C4-2B (cell line): Measurements from ENCODE around the gene SCN2B.

Source experiments
- H3K27ac ChIP-seq: fragments of 450-650 bp; 2 replicates; pipeline ENCODE4 v1.5.1; 2017
- ZFX ChIP-seq: fragments of 450-650 bp; IDR thresholded peaks from 2 replicates; pipeline ENCODE4 v1.6.1; 2017
- TF ChIP-seq, protein P1 (sequence below): fragments of 450-650 bp; conservative IDR thresholded peaks from 2 replicates; pipeline ENCODE4 v1.5.1; 2017; ENCODE audit warnings: mild to moderate bottlenecking

Gene SCN2B

DNA sequence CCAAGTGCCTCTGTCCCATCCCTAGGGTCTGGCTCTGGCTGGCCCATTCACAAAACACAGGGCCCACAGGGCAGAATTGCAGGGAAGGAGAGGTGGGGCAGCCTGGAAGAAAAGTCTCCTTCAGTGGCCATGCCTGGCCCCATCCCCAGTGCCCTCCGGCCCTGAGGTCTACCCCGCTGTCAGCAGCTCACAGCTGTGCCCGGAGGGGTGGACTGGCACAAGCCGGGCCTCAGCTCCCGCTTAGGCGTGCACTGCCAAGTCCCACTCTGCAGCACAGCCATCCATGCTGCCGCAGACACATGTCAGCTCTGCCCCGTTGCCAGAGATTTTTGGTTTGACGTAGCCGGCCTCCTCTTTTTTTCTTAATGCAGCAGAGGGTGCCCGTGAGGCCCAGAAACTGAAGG, 3.9 kb upstream of the SCN2B start:
- no peak overlapping the region for H3K27ac ChIP-seq
- no peak for TF ChIP-seq ZFX
- TF ChIP-seq, protein P1, sequence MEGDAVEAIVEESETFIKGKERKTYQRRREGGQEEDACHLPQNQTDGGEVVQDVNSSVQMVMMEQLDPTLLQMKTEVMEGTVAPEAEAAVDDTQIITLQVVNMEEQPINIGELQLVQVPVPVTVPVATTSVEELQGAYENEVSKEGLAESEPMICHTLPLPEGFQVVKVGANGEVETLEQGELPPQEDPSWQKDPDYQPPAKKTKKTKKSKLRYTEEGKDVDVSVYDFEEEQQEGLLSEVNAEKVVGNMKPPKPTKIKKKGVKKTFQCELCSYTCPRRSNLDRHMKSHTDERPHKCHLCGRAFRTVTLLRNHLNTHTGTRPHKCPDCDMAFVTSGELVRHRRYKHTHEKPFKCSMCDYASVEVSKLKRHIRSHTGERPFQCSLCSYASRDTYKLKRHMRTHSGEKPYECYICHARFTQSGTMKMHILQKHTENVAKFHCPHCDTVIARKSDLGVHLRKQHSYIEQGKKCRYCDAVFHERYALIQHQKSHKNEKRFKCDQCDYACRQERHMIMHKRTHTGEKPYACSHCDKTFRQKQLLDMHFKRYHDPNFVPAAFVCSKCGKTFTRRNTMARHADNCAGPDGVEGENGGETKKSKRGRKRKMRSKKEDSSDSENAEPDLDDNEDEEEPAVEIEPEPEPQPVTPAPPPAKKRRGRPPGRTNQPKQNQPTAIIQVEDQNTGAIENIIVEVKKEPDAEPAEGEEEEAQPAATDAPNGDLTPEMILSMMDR, result no peak

DNA sequence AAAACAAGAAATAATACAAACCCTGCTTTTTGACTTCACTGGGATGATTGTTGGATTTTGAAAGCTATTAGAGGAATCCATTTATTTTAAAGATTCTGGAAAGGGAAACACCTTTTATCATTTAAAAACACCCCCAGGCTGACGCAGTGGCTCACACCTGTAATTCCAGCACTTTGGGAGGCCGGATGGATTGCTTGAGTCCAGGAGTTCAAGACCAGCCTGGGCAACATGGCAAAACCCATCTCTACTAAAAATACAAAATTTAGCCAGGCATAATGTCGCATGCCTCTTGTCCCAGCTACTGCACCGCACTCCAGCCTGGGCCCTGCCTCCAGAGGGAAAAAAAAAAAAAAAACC, 317 bp upstream of the SCN2B start:
- no peak overlapping the region for H3K27ac ChIP-seq
- no peak for TF ChIP-seq ZFX
- TF ChIP-seq, protein P1, result no peak

DNA sequence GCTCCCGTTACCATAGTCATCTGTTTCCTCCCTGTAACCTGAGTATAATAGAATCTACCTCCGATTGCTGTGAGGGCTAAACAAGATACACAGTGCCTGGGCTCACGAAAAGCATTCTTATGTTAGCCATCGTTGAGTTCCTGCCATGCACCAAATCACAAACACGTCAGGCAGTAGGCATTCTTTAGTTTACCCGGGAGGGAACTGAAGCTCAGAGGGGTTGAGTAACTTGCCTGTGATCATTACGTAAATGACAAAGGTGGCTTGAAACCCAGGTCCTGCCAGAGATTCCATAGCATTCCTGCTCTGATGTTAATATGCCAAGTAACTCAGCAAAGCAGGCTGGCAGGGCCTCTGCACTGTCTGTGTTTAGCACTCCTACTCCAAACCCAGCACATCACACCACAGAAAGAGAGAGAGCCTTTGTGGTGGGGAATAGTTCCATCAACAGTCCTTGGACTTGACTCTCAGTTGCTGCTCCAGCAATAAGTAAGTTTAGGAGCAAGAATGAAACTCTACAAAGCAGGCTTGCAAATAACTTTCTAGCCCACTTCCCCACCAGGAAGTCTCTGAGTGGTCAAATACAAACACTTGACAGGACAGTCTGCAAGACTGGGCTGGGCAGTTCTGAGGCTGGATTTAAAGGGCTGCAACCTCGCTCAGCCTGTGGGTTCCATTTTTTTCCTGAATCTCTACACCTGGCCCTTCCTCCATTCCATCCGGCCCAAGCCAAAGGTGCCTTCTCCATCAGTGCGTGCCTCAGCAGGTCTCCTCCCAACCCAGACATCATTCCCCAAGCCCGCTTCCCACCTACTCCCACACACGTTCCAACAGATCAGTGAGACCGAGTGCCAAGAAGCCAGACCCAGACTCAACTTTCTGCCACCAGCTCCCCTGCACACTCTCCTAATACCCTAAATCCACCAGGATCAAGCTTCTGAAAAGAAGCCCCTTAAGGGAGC, 1.1 kb downstream of the SCN2B start:
- TF ChIP-seq ZFX, result no peak
- TF ChIP-seq, protein P1, result no peak
- H3K27ac ChIP-seq, result no peak overlapping the region

DNA sequence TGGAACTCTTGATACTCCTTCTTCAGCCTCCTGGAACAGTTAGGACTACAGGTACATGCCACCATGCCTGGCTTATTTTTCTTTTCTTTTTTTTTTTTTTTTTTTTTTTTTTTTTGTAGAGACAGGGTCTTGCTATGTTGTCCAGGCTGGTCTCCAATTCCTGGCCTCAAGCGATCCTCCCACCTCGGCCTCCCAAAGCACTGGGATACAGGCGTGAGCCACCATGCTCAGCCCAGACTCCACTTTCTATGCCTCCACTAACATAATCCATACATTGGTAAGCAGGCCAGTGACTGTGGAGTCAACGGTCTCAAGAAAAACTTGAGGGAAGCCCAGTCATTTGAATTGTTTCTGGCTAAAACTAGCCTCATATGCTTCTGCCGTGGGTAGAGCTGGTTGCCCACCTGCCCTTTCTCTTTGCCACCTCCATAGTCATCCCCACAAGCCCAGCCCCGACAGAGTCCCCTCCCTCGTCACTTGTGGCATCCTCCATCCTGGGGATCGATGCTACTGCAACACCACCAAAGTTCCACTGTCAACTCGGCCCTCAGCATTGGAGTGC, 2.4 kb downstream of the SCN2B start:
- H3K27ac ChIP-seq, result no peak overlapping the region
- no peak for TF ChIP-seq ZFX
- TF ChIP-seq, protein P1, result no peak

DNA sequence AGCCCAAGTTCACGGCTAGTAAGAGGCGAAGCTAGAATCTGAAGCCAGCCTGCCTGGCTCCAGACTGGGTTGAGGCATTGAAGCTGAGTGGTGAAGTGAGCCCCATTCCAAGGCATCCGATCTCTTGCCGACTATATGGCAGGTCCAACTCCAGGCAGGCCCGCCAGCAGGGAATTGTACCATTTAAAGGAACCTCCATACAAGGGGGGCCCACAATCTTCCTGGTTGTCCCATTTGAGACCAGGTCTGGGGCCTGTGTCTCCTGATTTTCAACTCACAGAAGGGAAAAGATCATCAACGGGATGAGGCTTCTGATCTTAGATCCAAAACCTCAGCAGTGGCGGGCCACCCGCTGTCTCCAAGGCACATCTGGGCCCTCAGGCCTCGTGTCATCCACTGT, 4.1 kb downstream of the SCN2B start:
- H3K27ac ChIP-seq, result no peak overlapping the region
- TF ChIP-seq, protein P1, result no peak
- TF ChIP-seq ZFX, result no peak

DNA sequence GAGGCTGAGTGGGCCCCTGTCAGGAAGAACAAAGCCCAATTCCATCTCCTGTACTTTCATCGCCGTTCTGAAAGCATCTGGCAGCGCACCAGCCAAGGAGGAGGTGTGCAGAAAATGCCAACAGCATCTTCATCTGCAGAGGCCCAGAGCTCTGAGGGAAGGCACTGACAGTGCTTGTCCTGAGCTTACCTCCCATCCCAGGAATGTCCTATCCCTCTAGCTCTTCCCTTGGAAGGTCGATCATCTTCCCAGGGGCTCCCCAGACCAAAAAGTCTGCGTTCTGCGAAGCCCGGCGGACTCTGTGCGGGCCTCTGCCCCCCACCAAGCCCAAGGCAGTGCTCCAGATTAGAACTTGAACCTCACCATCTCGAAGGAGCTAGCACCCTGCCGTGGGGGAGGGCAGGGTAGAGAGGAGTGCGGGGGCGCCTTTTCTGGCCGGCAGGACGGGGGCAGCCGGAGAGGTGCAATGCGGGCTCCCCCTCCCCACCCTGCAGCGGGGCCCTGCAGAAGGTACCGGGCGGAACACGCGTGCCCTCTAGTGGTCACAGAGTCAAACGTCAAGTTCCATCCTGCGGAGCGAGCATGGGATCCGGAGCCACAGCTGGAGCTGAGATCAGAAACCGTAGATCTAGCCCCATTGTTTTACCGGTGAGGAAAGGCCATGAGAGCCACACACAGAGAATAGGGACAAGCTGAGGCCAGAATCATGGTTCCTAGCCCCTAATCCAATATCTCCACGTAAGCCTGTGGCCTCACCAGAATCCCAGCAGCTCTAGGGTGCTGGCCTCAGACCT, 5.0 kb downstream of the SCN2B start:
- TF ChIP-seq, protein P1, result peak; percentile 96
- no peak for TF ChIP-seq ZFX
- no peak overlapping the region for H3K27ac ChIP-seq

DNA sequence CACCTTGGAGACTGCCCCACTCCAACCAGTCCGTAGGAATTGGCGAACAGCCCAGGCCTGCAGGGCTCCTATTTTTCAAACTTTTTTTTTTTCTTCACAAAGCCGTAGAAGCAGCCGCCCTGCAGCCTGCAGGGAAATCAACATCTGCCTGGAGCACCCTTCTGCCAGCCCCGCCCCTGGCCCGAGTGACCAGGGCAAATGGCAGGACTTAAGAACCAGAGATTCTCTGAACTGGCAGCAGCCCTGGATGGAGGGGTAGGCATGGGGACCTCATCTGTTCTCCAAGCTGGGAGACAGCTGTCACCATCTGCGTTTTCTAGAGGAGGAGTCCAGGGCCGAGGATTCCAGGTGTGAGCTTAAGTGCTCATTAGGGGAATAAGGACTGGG, 5.6 kb downstream of the SCN2B start:
- H3K27ac ChIP-seq, result no peak overlapping the region
- TF ChIP-seq, protein P1, result no peak
- no peak for TF ChIP-seq ZFX
